Prostate gland (tissue), 2 donors: Measurements from ENCODE around the gene RSPH1. TPM values are rescaled to one million over a fixed set of nuclear protein-coding genes. Genes with fewer than 3 reads are reported as not detected.
A peak's percentile ranks its signal among the peaks of the same experiment; 100 is the strongest.

Source experiments
- DNase-seq: peaks from one replicate; pipeline ENCODE4 v3.0.0-alpha.2; 2019; ENCODE audit warnings: low spot score
- H3K27ac ChIP-seq, 2 donors: fragments of 200-600 bp; sonication (generic); 2 replicates each; pipeline ENCODE4 v1.5.1; 2017 to 2019
- H3K27me3 ChIP-seq: fragments of 200-600 bp; sonication (generic); replicated peaks from 2 replicates; pipeline ENCODE4 v1.5.1; 2019; ENCODE audit not compliant: insufficient read depth
- H3K36me3 ChIP-seq, 2 donors: fragments of 200-600 bp; sonication (generic); 1 replicate in 1 of 2; 2 replicates in 1 of 2; pipeline versions ENCODE4 v1.5.1 to v1.8.1; 2017 to 2019
- H3K4me1 ChIP-seq: fragments of 200-600 bp; sonication (generic); replicated peaks from 2 replicates; pipeline ENCODE4 v1.5.1; 2019
- H3K4me3 ChIP-seq, 2 donors: fragments of 200-600 bp; sonication (generic); 2 replicates each; pipeline ENCODE4 v1.5.1; 2017 to 2019
- H3K9me3 ChIP-seq: fragments of 200-600 bp; sonication (generic); 2 replicates; pipeline ENCODE4 v1.5.1; 2017
- POLR2A ChIP-seq: fragments of 450-650 bp; IDR thresholded peaks from one replicate; pipeline ENCODE4 v1.6.1; 2016; ENCODE audit warnings: antibody characterized with exemption, mild to moderate bottlenecking
- POLR2AphosphoS5 ChIP-seq: sonication (generic); formaldehyde crosslinking; IDR thresholded peaks from one replicate; pipeline ENCODE4 v1.6.1; 2017; ENCODE audit warnings: antibody characterized with exemption
- WGBS: methylation state at CpG from one replicate; pipeline ENCODE4 v1.1.5; 2018; 5-methylcytosine and 5-hydroxymethylcytosine counted together
- intact Hi-C: fragments of 100-400 bp; cut with DNase I; formaldehyde crosslinking; loops from one replicate; pipeline ENCODE4 v1.14.2; 2022
- total RNA-seq, 2 donors: library from RNA; depleted of rRNA; stranded (reverse); fragments of >200 nt; gene quantifications; one replicate each; pipeline ENCODE4 v1.1.0, GENCODE V29; 2016
- TF ChIP-seq, protein P1 (sequence below), 4 experiments: fragments of 200-600 bp in 2 of 4; fragments of 450-650 bp in 2 of 4; sonication (generic) in 2 of 4; IDR thresholded peaks; 1 replicate in 3 of 4; 2 replicates in 1 of 4; pipeline ENCODE4 v1.5.1; 2016 to 2019; ENCODE audit warnings: antibody characterized with exemption in 4 of 4, mild to moderate bottlenecking in 2 of 4, moderate library complexity in 2 of 4

Gene RSPH1
- total RNA-seq, 2 donors from 2014 or later = 1.6 to 2.6 TPM

DNA sequence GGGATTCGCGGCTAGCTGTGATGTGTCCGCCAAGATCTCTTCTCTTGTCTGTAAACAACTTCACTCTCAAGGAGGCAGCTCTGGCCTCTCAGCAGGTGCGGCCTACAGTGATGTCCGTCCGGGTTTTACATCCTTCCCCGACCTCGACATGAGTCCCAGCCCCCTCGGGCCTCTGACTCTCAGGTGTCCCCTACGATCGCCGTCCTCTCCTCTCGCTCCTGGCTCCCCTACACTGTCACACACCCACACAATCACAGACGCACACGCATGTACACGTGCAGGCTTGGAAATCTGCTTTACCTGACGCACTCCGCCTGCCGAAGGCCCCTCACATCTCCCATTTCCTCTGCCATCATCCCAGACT is 797 bp upstream of the RSPH1 start:
- intact Hi-C loops = no loop called here
- Histone ChIP-seq H3K4me3 (peak overlapping the region; percentile 47 to 53), H3K27ac (peak overlapping the region; percentile 97 to 98), H3K4me1 (peaks cover 3% of the 10 kb centered on the region), H3K27me3 (no peaks in the 10 kb centered on the region), H3K36me3 (no peaks in the 10 kb centered on the region), H3K9me3 (no peaks in the 10 kb centered on the region)
- whole genome bisulfite sequencing = 13% methylated on average over 19 of the region's 19 CpGs
- no peak for DNase-seq
- TF ChIP-seq POLR2AphosphoS5 = no peak
- TF ChIP-seq, protein P1, sequence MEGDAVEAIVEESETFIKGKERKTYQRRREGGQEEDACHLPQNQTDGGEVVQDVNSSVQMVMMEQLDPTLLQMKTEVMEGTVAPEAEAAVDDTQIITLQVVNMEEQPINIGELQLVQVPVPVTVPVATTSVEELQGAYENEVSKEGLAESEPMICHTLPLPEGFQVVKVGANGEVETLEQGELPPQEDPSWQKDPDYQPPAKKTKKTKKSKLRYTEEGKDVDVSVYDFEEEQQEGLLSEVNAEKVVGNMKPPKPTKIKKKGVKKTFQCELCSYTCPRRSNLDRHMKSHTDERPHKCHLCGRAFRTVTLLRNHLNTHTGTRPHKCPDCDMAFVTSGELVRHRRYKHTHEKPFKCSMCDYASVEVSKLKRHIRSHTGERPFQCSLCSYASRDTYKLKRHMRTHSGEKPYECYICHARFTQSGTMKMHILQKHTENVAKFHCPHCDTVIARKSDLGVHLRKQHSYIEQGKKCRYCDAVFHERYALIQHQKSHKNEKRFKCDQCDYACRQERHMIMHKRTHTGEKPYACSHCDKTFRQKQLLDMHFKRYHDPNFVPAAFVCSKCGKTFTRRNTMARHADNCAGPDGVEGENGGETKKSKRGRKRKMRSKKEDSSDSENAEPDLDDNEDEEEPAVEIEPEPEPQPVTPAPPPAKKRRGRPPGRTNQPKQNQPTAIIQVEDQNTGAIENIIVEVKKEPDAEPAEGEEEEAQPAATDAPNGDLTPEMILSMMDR (IDR thresholded peaks at IDR 0.05) = peak in 1 of 4 experiments; percentile 2

DNA sequence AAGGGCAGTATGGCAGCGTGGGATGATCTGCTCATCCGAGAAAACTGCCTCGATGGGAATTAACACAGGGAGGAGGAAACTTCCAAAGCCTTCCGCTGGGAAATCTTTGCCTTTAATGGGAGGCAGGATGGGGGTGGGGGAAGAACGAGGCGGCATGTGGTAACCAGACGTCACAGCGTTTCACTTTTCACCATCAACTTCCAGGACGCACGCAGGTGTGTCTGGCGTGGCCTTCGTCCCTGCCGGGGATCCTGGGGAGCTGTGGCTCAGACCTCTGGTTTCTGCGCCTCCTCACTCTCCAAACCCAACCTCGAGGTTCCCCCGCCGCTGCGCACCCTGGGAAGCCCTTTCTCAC is 282 bp downstream of the RSPH1 start:
- Histone ChIP-seq H3K9me3 (no peaks in the 10 kb centered on the region), H3K27me3 (no peaks in the 10 kb centered on the region), H3K36me3 (no peaks in the 10 kb centered on the region), H3K27ac (peak overlapping the region; percentile 78 to 98), H3K4me1 (peaks cover 3% of the 10 kb centered on the region), H3K4me3 (peak overlapping the region; percentile 47 to 53)
- intact Hi-C loops = no loop called here
- WGBS = 1% methylated on average over 18 of the region's 18 CpGs
- no peak for TF ChIP-seq POLR2A
- TF ChIP-seq, protein P1 (IDR thresholded peaks at IDR 0.05) = peak in 1 of 4 experiments; percentile 31
- no peak for DNase-seq

DNA sequence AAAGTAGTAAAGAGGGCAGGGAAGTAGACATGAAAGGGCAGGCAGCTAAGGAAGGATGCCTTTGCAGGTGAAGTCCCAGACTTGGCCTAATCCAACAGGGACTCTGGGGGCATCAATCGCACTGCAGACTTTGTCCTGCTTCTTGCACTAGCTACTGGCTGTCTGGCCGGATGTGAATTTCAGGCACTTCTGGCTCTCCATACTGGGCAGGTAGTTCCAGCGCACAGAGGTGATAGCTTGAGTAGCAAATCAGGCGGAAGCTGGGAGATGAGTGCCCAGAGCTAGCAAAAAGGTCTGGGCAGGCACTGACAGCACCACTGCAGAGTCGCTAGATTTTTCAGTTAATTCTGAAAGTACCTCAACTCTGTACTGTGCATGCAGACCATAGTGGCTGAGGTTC is 997 bp downstream of the RSPH1 start:
- WGBS = 95% methylated on average over 5 of the region's 5 CpGs
- Histone ChIP-seq H3K4me1 (peaks cover 3% of the 10 kb centered on the region), H3K27ac (peak overlapping the region; percentile 78 to 98), H3K36me3 (no peaks in the 10 kb centered on the region), H3K9me3 (no peaks in the 10 kb centered on the region), H3K27me3 (no peaks in the 10 kb centered on the region), H3K4me3 (no peak overlapping the region)
- intact Hi-C loops = no loop called here
- TF ChIP-seq POLR2A = no peak
- TF ChIP-seq POLR2AphosphoS5 = no peak
- TF ChIP-seq, protein P1 (IDR thresholded peaks at IDR 0.05) = no peak
- no peak for DNase-seq

DNA sequence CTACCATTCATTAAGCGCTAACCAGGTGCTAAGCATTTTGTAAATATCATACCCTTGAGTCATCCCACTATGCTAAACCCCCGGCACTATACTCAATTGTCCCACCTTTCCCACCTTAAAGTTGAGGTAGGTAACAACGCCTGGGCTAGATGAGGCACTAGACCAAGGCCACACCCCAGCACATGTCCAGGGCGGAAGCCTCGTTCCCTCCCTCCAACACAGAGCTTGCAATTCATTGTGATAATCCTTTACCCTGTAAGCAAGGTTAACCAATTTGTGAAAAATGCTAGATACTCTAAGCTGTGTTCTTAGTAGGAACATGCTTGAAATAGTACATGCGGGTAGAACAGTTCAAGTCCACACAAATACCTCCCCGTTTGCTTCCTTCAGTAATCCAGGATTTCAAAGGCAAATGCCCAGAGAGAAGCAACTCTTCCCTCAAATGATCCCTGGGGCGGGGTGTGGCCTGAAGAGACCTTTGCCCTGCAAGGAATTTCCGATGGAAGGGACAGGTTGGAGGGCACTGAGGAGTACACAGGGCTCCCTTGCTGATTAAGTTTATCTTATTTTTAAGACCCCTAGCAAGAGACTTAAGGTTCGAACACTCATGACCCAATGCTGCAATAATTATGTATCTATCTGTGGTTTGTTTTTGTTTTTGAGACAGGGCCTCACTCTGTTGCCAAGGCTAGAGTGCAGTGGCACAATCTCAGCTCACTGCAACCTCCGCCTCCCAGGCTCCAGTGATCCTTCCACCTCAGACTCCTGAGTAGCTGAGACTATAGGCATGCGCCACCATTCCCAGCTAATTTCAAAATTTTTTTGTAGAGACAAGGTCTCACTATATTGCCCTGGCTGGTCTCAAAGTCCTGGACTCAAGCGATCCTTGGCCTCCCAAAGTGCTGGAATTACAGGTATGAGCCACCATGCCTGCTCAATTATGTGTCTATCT is 2.6 kb downstream of the RSPH1 start:
- Histone ChIP-seq H3K27me3 (no peaks in the 10 kb centered on the region), H3K27ac (no peak overlapping the region), H3K9me3 (no peaks in the 10 kb centered on the region), H3K4me1 (peaks cover 3% of the 10 kb centered on the region), H3K4me3 (no peak overlapping the region), H3K36me3 (no peaks in the 10 kb centered on the region)
- intact Hi-C loops = no loop called here
- WGBS = 83% methylated on average over 13 of the region's 13 CpGs
- TF ChIP-seq POLR2A = no peak
- TF ChIP-seq, protein P1 (IDR thresholded peaks at IDR 0.05) = no peak
- TF ChIP-seq POLR2AphosphoS5 = no peak
- DNase-seq = no peak

DNA sequence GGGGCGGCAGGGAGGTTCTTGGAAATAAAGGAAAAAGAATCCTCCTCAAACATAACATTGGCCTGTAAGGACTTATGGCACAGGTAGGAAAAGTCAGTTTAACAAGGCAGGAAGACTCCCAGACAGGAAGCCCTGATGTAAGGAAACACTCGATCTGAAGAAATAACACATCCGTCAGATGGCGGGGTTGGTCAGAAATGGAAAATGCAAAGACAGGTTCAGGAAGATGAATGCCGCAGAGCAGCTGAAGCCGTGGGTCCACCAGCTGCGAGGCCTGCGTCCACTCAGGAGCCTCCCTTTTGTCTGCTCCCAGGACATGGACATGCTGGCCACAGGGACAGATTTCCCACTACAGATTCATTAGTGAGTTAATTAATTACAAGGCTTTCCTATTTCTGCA is 3.8 kb downstream of the RSPH1 start:
- TF ChIP-seq POLR2AphosphoS5 (no peak), POLR2A (no peak)
- TF ChIP-seq, protein P1 (IDR thresholded peaks at IDR 0.05) = no peak
- H3K27ac ChIP-seq = no peak overlapping the region
- no peaks in the 10 kb centered on the region for H3K27me3 ChIP-seq
- 76% methylated on average over 8 of the region's 8 CpGs for WGBS
- H3K4me1 ChIP-seq = peaks cover 3% of the 10 kb centered on the region
- no peak overlapping the region for H3K4me3 ChIP-seq
- no peaks in the 10 kb centered on the region for H3K9me3 ChIP-seq
- no peak for DNase-seq
- H3K36me3 ChIP-seq = no peaks in the 10 kb centered on the region
- intact Hi-C loops = no loop called here
